Upper lobe of right lung (tissue), 1 donor: ENCODE measurements around the gene PHKA1. TPM values are rescaled to one million over a fixed set of nuclear protein-coding genes. Genes with fewer than 3 reads are reported as not detected.
A peak's percentile ranks its signal among the peaks of the same experiment; 100 is the strongest.
"Not testable (repeated sequence)": the region's sequence is repeated elsewhere in the genome, so short reads cannot be mapped to it uniquely, and the experiment has no call there.

Source experiments
- ATAC-seq: fragments of 200-7000 bp; cut with Tn5 transposase; one replicate; pipeline ENCODE4 v1.9.1; 2020; ENCODE audit warnings: mild to moderate bottlenecking, moderate library complexity
- DNase-seq: peaks from one replicate; pipeline ENCODE4 v3.0.0-alpha.2; 2020
- H3K27ac ChIP-seq: fragments of 200-600 bp; one replicate; pipeline ENCODE4 v1.8.0; 2022
- H3K27me3 ChIP-seq: fragments of 200-600 bp; one replicate; pipeline ENCODE4 v1.8.0; 2022; ENCODE audit warnings: mild to moderate bottlenecking
- H3K36me3 ChIP-seq: fragments of 200-600 bp; one replicate; pipeline ENCODE4 v1.8.0; 2022
- H3K4me1 ChIP-seq: fragments of 200-600 bp; one replicate; pipeline ENCODE4 v1.8.0; 2022
- H3K4me3 ChIP-seq: fragments of 200-600 bp; one replicate; pipeline ENCODE4 v1.8.0; 2022; ENCODE audit warnings: mild to moderate bottlenecking
- H3K9me3 ChIP-seq: fragments of 200-600 bp; one replicate; pipeline ENCODE4 v1.8.0; 2022
- CTCF ChIP-seq: fragments of 200-600 bp; IDR thresholded peaks from one replicate; pipeline ENCODE4 v1.8.0; 2022; ENCODE audit warnings: antibody characterized with exemption
- intact Hi-C: fragments of 100-400 bp; cut with DNase I; formaldehyde crosslinking; loops from one replicate; pipeline ENCODE4 v1.11.0; 2022
- long read RNA-seq: library from polyadenylated mRNA; unstranded; transcript quantifications from one replicate; pipeline ENCODE4 v2.0.0, GENCODE V29; 2021
- total RNA-seq: library from RNA; stranded (reverse); fragmentation: NEBNext Ultra II Directional; extraction: Animal tissue kit (Norgen Biotek cat#: 25700); gene quantifications from one replicate; pipeline ENCODE4 v1.2.1, GENCODE V29; 2021
- donor health status: DM: no; HTN: yes; CAD: no; lungs with severe emphysema.

Gene PHKA1
- 4.2 TPM for total RNA-seq
- long read RNA-seq, full-length matches to known transcripts = 3 of 11 reads
- long read RNA-seq, partial matches to known transcripts = 5 of 11 reads
- long read RNA-seq, other reads (novel, unspliced or antisense) = 3 of 11 reads

DNA sequence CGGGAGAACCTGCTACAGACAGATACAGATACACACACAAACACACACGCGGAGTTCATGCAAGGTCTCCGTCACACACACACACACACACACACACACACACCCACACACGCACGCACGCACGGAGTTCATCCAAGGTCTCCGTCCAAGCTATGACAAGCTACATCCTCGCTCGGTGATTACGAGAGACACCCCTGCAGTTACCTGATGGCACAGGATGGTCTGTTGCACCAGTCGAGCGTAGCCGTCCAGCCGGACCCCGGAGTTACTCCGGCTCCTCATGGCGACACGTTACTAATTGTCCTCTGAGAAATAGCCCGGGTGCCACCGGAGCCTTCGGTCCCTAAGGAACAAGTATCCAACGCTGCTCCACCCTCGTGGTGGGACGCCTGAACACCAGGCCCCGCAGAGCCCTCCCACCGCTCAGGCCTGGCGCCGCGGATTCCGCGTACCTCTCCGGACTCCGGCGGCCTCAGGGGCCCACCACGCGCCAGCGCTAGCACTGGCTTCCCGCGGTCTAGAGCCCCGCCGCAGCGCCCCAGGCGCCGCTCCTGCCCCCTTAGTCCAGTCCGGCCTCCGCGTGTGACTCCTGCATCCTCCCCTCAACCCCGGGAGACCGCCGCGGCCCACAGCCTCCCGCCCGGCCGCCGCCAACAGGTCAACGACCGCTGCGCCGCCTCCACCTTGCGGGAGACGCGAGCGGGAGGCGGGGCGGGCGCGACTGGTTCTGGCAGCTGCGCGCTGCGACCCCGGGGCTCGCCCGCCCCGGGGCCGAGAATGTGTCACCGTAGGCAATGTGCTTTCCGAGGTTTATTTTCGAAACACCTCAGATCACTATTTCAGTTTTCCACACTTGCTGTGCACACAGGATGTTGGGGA, at the start of gene PHKA1:
TSS of gene PHKA1 (minus strand) at position 708 of the 879 bp plus-strand sequence. CDS start at position 282, 426 bp downstream.
- H3K27me3 ChIP-seq, H3K9me3 ChIP-seq, H3K4me1 ChIP-seq, intact Hi-C loops, H3K36me3 ChIP-seq: not testable (repeated sequence)
- Histone ChIP-seq H3K27ac (peak within 1 kb of the TSS; percentile 71), H3K4me3 (peak within 1 kb of the TSS; percentile 50)
- peak; percentile 72 for DNase-seq
- peak; percentile 83 for ATAC-seq

GRCh38 chrX:72760454-72760853, 46.3 kb upstream of the PHKA1 start:
- intact Hi-C loops, DNase-seq, H3K27me3 ChIP-seq: not testable (repeated sequence)

GRCh38 chrX:72748545-72748944, 34.4 kb upstream of the PHKA1 start:
- H3K36me3 ChIP-seq, H3K27me3 ChIP-seq, intact Hi-C loops, H3K27ac ChIP-seq, H3K9me3 ChIP-seq, DNase-seq, H3K4me1 ChIP-seq, H3K4me3 ChIP-seq, ATAC-seq: not testable (repeated sequence)

More at GRCh38 chrX:72760454-72760853, 46.3 kb upstream of the PHKA1 start:
- H3K9me3 ChIP-seq, ATAC-seq, H3K4me3 ChIP-seq, H3K4me1 ChIP-seq, H3K36me3 ChIP-seq, H3K27ac ChIP-seq: not testable (repeated sequence)

DNA sequence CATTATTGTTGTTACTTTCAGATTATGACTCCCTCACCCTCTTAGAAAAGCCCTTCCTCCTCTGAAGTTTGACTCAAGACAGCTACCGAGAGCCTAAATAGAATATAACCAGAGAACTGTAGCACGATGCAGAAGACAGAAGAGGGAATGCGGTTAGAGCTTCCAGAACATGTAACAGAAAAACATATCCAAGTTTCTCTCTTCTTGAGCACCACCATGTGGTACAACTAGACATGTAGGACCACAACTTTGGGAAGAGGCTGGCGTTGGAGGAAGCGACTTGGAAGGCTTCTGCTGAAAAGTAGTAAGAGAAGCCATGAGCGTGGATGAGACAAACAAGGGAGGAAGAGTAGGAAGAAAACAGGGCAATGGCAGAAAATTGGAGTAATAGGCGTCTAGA, 31.4 kb upstream of the PHKA1 start:
- H3K27ac ChIP-seq, ATAC-seq, intact Hi-C loops, H3K4me3 ChIP-seq, H3K36me3 ChIP-seq, DNase-seq, H3K4me1 ChIP-seq, H3K27me3 ChIP-seq, H3K9me3 ChIP-seq: not testable (repeated sequence)

DNA sequence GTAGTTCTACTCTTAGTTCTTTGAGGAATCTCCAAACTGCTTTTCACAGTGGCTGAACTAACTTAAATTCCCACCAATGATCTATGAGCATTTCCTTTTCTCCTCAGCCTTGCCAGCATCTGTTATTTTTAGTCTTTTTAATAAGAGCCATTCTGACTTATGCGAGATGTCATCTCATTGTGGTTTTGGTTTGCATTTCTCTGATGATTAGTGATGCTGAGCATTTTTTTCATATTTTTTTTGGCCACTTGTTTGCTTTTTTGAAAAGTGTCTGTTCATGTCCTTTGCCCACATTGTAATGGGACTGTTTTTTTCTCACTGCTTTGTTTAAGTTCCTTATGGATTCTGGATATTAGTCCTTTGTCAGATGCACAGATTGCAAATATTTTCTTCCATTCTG, 21.5 kb upstream of the PHKA1 start:
- Histone ChIP-seq H3K4me1 (no peaks in the 10 kb centered on the region), H3K36me3 (no peaks in the 10 kb centered on the region), H3K27ac (no peak overlapping the region), H3K4me3 (no peak overlapping the region), H3K9me3 (no peaks in the 10 kb centered on the region), H3K27me3 (no peaks in the 10 kb centered on the region)
- intact Hi-C loops = no loop called here
- TF ChIP-seq CTCF = no peak
- DNase-seq (no peak), ATAC-seq (no peak)

DNA sequence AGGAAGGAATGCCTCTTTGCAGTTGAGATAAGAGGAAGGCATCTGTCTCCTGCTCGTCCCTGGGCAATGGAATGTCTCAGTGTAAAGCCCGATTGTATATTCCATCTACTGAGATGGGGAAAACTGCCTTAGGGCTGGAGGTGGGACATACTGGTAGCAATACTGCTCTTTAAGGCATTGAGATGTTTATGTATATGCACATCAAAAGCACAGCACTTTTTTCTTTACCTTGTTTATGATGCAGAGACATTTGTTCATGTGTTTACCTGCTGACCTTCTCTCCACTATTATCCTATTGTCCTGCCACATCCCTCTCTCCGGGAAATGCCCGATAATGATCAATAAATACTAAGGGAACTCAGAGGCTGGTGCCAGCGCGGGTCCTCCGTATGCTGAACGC, 19.5 kb upstream of the PHKA1 start:
- H3K27ac ChIP-seq, intact Hi-C loops, DNase-seq, H3K4me1 ChIP-seq, H3K9me3 ChIP-seq, H3K27me3 ChIP-seq, H3K4me3 ChIP-seq, ATAC-seq, H3K36me3 ChIP-seq: not testable (repeated sequence)

DNA sequence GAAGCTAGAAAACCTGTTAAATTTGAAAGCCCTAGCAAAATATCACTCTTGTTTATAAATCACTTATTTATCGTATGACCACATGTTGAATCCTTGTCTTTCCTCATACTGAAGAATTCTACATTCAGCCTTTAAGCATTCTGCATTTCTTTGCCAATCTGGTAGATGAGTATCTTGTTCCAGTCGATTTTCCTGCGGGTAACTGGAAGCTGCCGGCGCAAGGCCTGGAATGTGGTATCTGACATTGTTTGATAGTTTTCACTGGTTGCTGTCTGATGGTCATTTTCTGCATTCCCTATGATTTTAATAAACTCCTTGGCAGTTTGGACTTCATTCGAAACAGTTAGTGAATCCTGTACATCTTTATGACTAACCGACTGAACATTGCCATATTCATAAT, 13.7 kb upstream of the PHKA1 start:
- ATAC-seq (no peak), DNase-seq (no peak)
- Histone ChIP-seq H3K9me3 (no peaks in the 10 kb centered on the region), H3K36me3 (no peaks in the 10 kb centered on the region), H3K27me3 (no peaks in the 10 kb centered on the region), H3K4me1 (no peaks in the 10 kb centered on the region), H3K27ac (no peak overlapping the region), H3K4me3 (no peak overlapping the region)
- intact Hi-C loops = no loop called here
- TF ChIP-seq CTCF = no peak

- ATAC-seq (no peak), DNase-seq (no peak)
- no peak for TF ChIP-seq CTCF
- Histone ChIP-seq H3K27ac (no peak overlapping the region), H3K4me1 (no peaks in the 10 kb centered on the region), H3K36me3 (no peaks in the 10 kb centered on the region), H3K27me3 (no peaks in the 10 kb centered on the region), H3K9me3 (no peaks in the 10 kb centered on the region), H3K4me3 (no peak overlapping the region)
- intact Hi-C loops = no loop called here
Observed at GRCh38 chrX:72716766-72717165, 2.7 kb upstream of the PHKA1 start.
